Vagina (tissue), 2 donors: ENCODE data around the gene CD8B2.
"Not testable (repeated sequence)": the region's sequence is repeated elsewhere in the genome, so short reads cannot be mapped to it uniquely, and the experiment has no call there.

Experiments
- CTCF ChIP-seq, 3 experiments: fragments of 450-650 bp in 2 of 3; fragments of 200-600 bp in 1 of 3; sonication (generic) in 1 of 3; IDR thresholded peaks; one replicate each; pipeline ENCODE4 v1.5.1; 2017 to 2019; ENCODE audit warnings: antibody characterized with exemption in 3 of 3, mild to moderate bottlenecking in 2 of 3, moderate library complexity in 2 of 3
- POLR2AphosphoS5 ChIP-seq, 2 donors: sonication (generic); formaldehyde crosslinking; IDR thresholded peaks; one replicate each; pipeline ENCODE4 v1.9.0; 2017; ENCODE audit warnings: antibody characterized with exemption in 2 of 2, mild to moderate bottlenecking in 2 of 2, low read depth in 1 of 2; ENCODE audit not compliant: insufficient read depth in 1 of 2

GRCh38 chr2:106489701-106490100 is 2.5 kb downstream of the CD8B2 start:
- not testable (repeated sequence) for TF ChIP-seq POLR2AphosphoS5 (IDR thresholded peaks at IDR 0.05; ENCODE audit: insufficient read depth in 1 of 2, low read depth in 1 of 2); CTCF (IDR thresholded peaks at IDR 0.05)
